ENCODE data around the gene TRMT61B. TPM values are rescaled to one million over a fixed set of nuclear protein-coding genes. Genes with fewer than 3 reads are reported as not detected.

Gene TRMT61B
- polyA plus RNA-seq, 3 donors = 6.7 to 10.2 (median 8.1) TPM

GRCh38 chr2:28868611-28869010 is 1.5 kb downstream of the TRMT61B start:
- Histone ChIP-seq H3K4me3 (replicated peaks in 1 of 3; ENCODE audit: low read depth in 2 of 3, low read length in 3 of 3) (peak overlapping the region in 1 of 3 experiments; percentile 94), H3K27ac (ENCODE audit: low read depth in 1 of 2, low read length in 2 of 2) (peak overlapping the region in 1 of 2 donors; percentile 94), H3K4me1 (ENCODE audit: control insufficient read depth in 1 of 2, insufficient read depth in 2 of 2, low read length in 2 of 2) (peaks cover 21 to 28% of the 10 kb centered on the region in 2 donors), H3K9me3 (replicated peaks in 1 of 2; ENCODE audit: control insufficient read depth in 1 of 2, insufficient read depth in 1 of 2, low read length in 2 of 2) (no peaks in the 10 kb centered on the region), H3K4me2 (replicated peaks; ENCODE audit: extremely low read depth, low read length, poor library complexity, severe bottlenecking) (peak overlapping the region; percentile 89), H3K27me3 (ENCODE audit: control insufficient read depth in 2 of 2, insufficient read depth in 2 of 2, low read length in 2 of 2) (no peaks in the 10 kb centered on the region), H3K9ac (ENCODE audit: insufficient read depth, low read length, poor library complexity, severe bottlenecking) (no peak overlapping the region), H3K36me3 (replicated peaks in 1 of 2; ENCODE audit: control insufficient read depth in 1 of 2, insufficient read depth in 2 of 2, low read length in 2 of 2) (peaks cover 6 to 12% of the 10 kb centered on the region in 2 donors), H3K79me2 (ENCODE audit: insufficient read depth, low read length) (peaks cover 40% of the 10 kb centered on the region), H2AFZ (ENCODE audit: insufficient read depth, low read depth, low read length, poor library complexity, severe bottlenecking) (no peak overlapping the region), H4K20me1 (ENCODE audit: insufficient read depth, low read length) (no peaks in the 10 kb centered on the region)
- Mint-ChIP-seq H3K27ac (peak overlapping the region in 1 of 7 donors; percentile 3), H3K4me1 (peaks cover 34% of the 10 kb centered on the region), H3K4me3 (no peak overlapping the region), H3K27me3 (ENCODE audit: low read depth in 3 of 3) (no peaks in the 10 kb centered on the region), H3K36me3 (peaks cover 10 to 24% of the 10 kb centered on the region in 2 donors), H3K9me3 (no peaks in the 10 kb centered on the region)
- DNase-seq = no peak
- intact Hi-C loops (cut with micrococcal nuclease) = no loop called here
- 90% methylated on average over 12 of the region's 12 CpGs for WGBS (ENCODE audit: insufficient coverage)
- no peak for TF ChIP-seq CTCF (IDR thresholded peaks at IDR 0.05)

GRCh38 chr2:28855977-28856376 is 14.1 kb downstream of the TRMT61B start:
- Mint-ChIP-seq H3K27me3 (ENCODE audit: low read depth in 3 of 3) (peaks cover 0 to 1% (median 0%) of the 10 kb centered on the region in 3 donors), H3K9me3 (no peaks in the 10 kb centered on the region), H3K4me1 (no peaks in the 10 kb centered on the region), H3K36me3 (peaks cover 30 to 32% of the 10 kb centered on the region in 2 donors), H3K27ac (no peak overlapping the region), H3K4me3 (no peak overlapping the region)
- no peak for DNase-seq
- Histone ChIP-seq H3K4me3 (replicated peaks in 1 of 3; ENCODE audit: low read depth in 2 of 3, low read length in 3 of 3) (no peak overlapping the region), H3K79me2 (ENCODE audit: insufficient read depth, low read length) (no peaks in the 10 kb centered on the region), H3K9me3 (replicated peaks in 1 of 2; ENCODE audit: control insufficient read depth in 1 of 2, insufficient read depth in 1 of 2, low read length in 2 of 2) (no peaks in the 10 kb centered on the region), H4K20me1 (ENCODE audit: insufficient read depth, low read length) (no peaks in the 10 kb centered on the region), H3K36me3 (replicated peaks in 1 of 2; ENCODE audit: control insufficient read depth in 1 of 2, insufficient read depth in 2 of 2, low read length in 2 of 2) (peaks cover 13 to 28% of the 10 kb centered on the region in 2 donors), H3K27ac (ENCODE audit: low read depth in 1 of 2, low read length in 2 of 2) (no peak overlapping the region), H2AFZ (ENCODE audit: insufficient read depth, low read depth, low read length, poor library complexity, severe bottlenecking) (no peak overlapping the region), H3K4me1 (ENCODE audit: control insufficient read depth in 1 of 2, insufficient read depth in 2 of 2, low read length in 2 of 2) (no peaks in the 10 kb centered on the region), H3K27me3 (ENCODE audit: control insufficient read depth in 2 of 2, insufficient read depth in 2 of 2, low read length in 2 of 2) (no peaks in the 10 kb centered on the region), H3K9ac (ENCODE audit: insufficient read depth, low read length, poor library complexity, severe bottlenecking) (no peak overlapping the region), H3K4me2 (replicated peaks; ENCODE audit: extremely low read depth, low read length, poor library complexity, severe bottlenecking) (no peak overlapping the region)
- intact Hi-C loops (cut with micrococcal nuclease) = no loop called here
- no peak for TF ChIP-seq CTCF (IDR thresholded peaks at IDR 0.05)
